ENCODE results near the gene LCTL.

LCTL gene

GRCh38 chr15:66545255-66545654 is 20.5 kb downstream of the LCTL start:
- TF ChIP-seq TAF1 (IDR thresholded peaks at IDR 0.05; ENCODE audit: low read depth) (no peak), USF1 (IDR thresholded peaks at IDR 0.05) (no peak), TEAD4 (IDR thresholded peaks at IDR 0.05) (no peak), YY1 (IDR thresholded peaks at IDR 0.05; ENCODE audit: low read depth) (no peak), RAD21 (IDR thresholded peaks at IDR 0.05; ENCODE audit: low read depth) (no peak), EP300 (IDR thresholded peaks at IDR 0.05; ENCODE audit: borderline replicate concordance) (no peak), REST (IDR thresholded peaks at IDR 0.05; ENCODE audit: low read depth) (no peak), ZBTB7A (IDR thresholded peaks at IDR 0.05; ENCODE audit: low read depth) (no peak), MAX (IDR thresholded peaks at IDR 0.05) (no peak), NFIC (IDR thresholded peaks at IDR 0.05) (no peak), FOXM1 (IDR thresholded peaks at IDR 0.05; ENCODE audit: borderline replicate concordance, low read depth) (no peak), TCF12 (IDR thresholded peaks at IDR 0.05; ENCODE audit: low read depth) (no peak), EGR1 (IDR thresholded peaks at IDR 0.05) (no peak), CEBPB (IDR thresholded peaks at IDR 0.05) (no peak), CREB1 (IDR thresholded peaks at IDR 0.05; ENCODE audit: low read depth) (no peak)

GRCh38 chr15:66542896-66543295 is 22.9 kb downstream of the LCTL start:
- TF ChIP-seq YY1 (IDR thresholded peaks at IDR 0.05; ENCODE audit: low read depth), result no peak
- no peak for TF ChIP-seq CEBPB (IDR thresholded peaks at IDR 0.05)
- no peak for TF ChIP-seq TCF12 (IDR thresholded peaks at IDR 0.05; ENCODE audit: low read depth)
- TF ChIP-seq USF1 (IDR thresholded peaks at IDR 0.05), result no peak
- no peak for TF ChIP-seq CREB1 (IDR thresholded peaks at IDR 0.05; ENCODE audit: low read depth)
- no peak for TF ChIP-seq TAF1 (IDR thresholded peaks at IDR 0.05; ENCODE audit: low read depth)
- no peak for TF ChIP-seq REST (IDR thresholded peaks at IDR 0.05; ENCODE audit: low read depth)
- no peak for TF ChIP-seq RAD21 (IDR thresholded peaks at IDR 0.05; ENCODE audit: low read depth)
- no peak for TF ChIP-seq FOXM1 (IDR thresholded peaks at IDR 0.05; ENCODE audit: borderline replicate concordance, low read depth)
- no peak for TF ChIP-seq EGR1 (IDR thresholded peaks at IDR 0.05)
- TF ChIP-seq MAX (IDR thresholded peaks at IDR 0.05), result no peak
- no peak for TF ChIP-seq EP300 (IDR thresholded peaks at IDR 0.05; ENCODE audit: borderline replicate concordance)
- no peak for TF ChIP-seq NFIC (IDR thresholded peaks at IDR 0.05)
- TF ChIP-seq ZBTB7A (IDR thresholded peaks at IDR 0.05; ENCODE audit: low read depth), result no peak
- TF ChIP-seq TEAD4 (IDR thresholded peaks at IDR 0.05), result no peak

GRCh38 chr15:66535056-66535455 is 30.7 kb downstream of the LCTL start:
- TF ChIP-seq REST (IDR thresholded peaks at IDR 0.05; ENCODE audit: low read depth) (no peak), CEBPB (IDR thresholded peaks at IDR 0.05) (no peak), USF1 (IDR thresholded peaks at IDR 0.05) (no peak), TEAD4 (IDR thresholded peaks at IDR 0.05) (no peak), CREB1 (IDR thresholded peaks at IDR 0.05; ENCODE audit: low read depth) (no peak), TAF1 (IDR thresholded peaks at IDR 0.05; ENCODE audit: low read depth) (no peak), TCF12 (IDR thresholded peaks at IDR 0.05; ENCODE audit: low read depth) (no peak), YY1 (IDR thresholded peaks at IDR 0.05; ENCODE audit: low read depth) (no peak)

- TF ChIP-seq MAX (IDR thresholded peaks at IDR 0.05), result no peak
- no peak for TF ChIP-seq NFIC (IDR thresholded peaks at IDR 0.05)
- TF ChIP-seq ZBTB7A (IDR thresholded peaks at IDR 0.05; ENCODE audit: low read depth), result no peak
- no peak for TF ChIP-seq TCF12 (IDR thresholded peaks at IDR 0.05; ENCODE audit: low read depth)
- no peak for TF ChIP-seq TEAD4 (IDR thresholded peaks at IDR 0.05)
- TF ChIP-seq CEBPB (IDR thresholded peaks at IDR 0.05), result no peak
- no peak for TF ChIP-seq EP300 (IDR thresholded peaks at IDR 0.05; ENCODE audit: borderline replicate concordance)
- TF ChIP-seq RAD21 (IDR thresholded peaks at IDR 0.05; ENCODE audit: low read depth), result no peak
- no peak for TF ChIP-seq CREB1 (IDR thresholded peaks at IDR 0.05; ENCODE audit: low read depth)
Measured at GRCh38 chr15:66524838-66525237, 41.0 kb downstream of the LCTL start.
